OCI-LY7 (cell line): Measurements from ENCODE around the gene PAXX. TPM values are rescaled to one million over a fixed set of nuclear protein-coding genes. Genes with fewer than 3 reads are reported as not detected.

Source experiments
- BruUV-seq: library from RNA; stranded (reverse); fragments of 400-500 nt; replicated peaks from 2 replicates; lab custom pipeline; 2021; lab: Mats Ljungman, UMichigan
- CTCF ChIA-PET: fragments of 300-600 bp; sonication (Branson Sonifier 250); formaldehyde crosslinking; loops from one replicate; lab custom pipeline; 2022; ENCODE audit warnings: antibody characterized with exemption; ENCODE audit not compliant: unreplicated experiment; lab: Charles Lee
- POLR2A ChIA-PET: fragments of 300-600 bp; sonication (Branson Sonifier 250); formaldehyde crosslinking; loops from one replicate; lab custom pipeline; 2022; ENCODE audit warnings: antibody characterized with exemption; lab: Charles Lee
- DNase-seq: peaks from one replicate; pipeline ENCODE4 v3.0.0-alpha.2; 2015; ENCODE audit warnings: low spot score
- H2AFZ ChIP-seq: fragments of 200-600 bp; sonication (generic), shearing (Covaris generic); 2 replicates; pipeline ENCODE4 v1.6.1; 2014; ENCODE audit warnings: mild to moderate bottlenecking, antibody characterized with exemption, low read length, moderate library complexity
- H3K27ac ChIP-seq: fragments of 200-600 bp; sonication (generic); 2 replicates; pipeline ENCODE4 v1.5.1; 2014; ENCODE audit warnings: mixed run types, low read depth, mild to moderate bottlenecking, moderate library complexity, low read length, inconsistent platforms; ENCODE audit not compliant: poor library complexity, severe bottlenecking
- H3K36me3 ChIP-seq: fragments of 200-600 bp; sonication (generic); 2 replicates; pipeline ENCODE4 v1.6.1; 2014; ENCODE audit warnings: mild to moderate bottlenecking, antibody characterized with exemption, low read length, moderate library complexity, mixed read lengths; ENCODE audit not compliant: insufficient read depth
- H3K4me1 ChIP-seq: fragments of 200-600 bp; sonication (generic); 2 replicates; pipeline ENCODE4 v1.5.1; 2014; ENCODE audit warnings: mild to moderate bottlenecking, low read length; ENCODE audit not compliant: insufficient read depth, poor library complexity, severe bottlenecking
- H3K4me2 ChIP-seq: fragments of 200-600 bp; sonication (generic); 2 replicates; pipeline ENCODE4 v1.6.1; 2014; ENCODE audit warnings: mild to moderate bottlenecking, low read length
- H3K4me3 ChIP-seq: fragments of 200-600 bp; sonication (generic); 2 replicates; pipeline ENCODE4 v1.5.1; 2014; ENCODE audit warnings: mild to moderate bottlenecking, low read depth, low read length; ENCODE audit not compliant: poor library complexity, severe bottlenecking
- H3K79me2 ChIP-seq: fragments of 200-600 bp; sonication (generic); 2 replicates; pipeline ENCODE4 v1.6.1; 2016; ENCODE audit warnings: low read depth, mild to moderate bottlenecking, low read length, moderate library complexity, mixed read lengths; ENCODE audit not compliant: insufficient read depth
- H3K9me2 ChIP-seq: fragments of 200-600 bp; sonication (generic); 2 replicates; pipeline ENCODE4 v1.6.1; 2016; ENCODE audit warnings: mild to moderate bottlenecking, low read length, mixed read lengths; ENCODE audit not compliant: insufficient read depth
- H3K9me3 ChIP-seq: fragments of 200-600 bp; sonication (generic); 2 replicates; pipeline ENCODE4 v1.6.1; 2014; ENCODE audit warnings: mild to moderate bottlenecking, mixed run types, low read length, mixed read lengths
- H4K20me1 ChIP-seq: fragments of 200-600 bp; sonication (generic); 2 replicates; pipeline ENCODE4 v1.6.1; 2014; ENCODE audit warnings: mild to moderate bottlenecking, antibody characterized with exemption, low read length, moderate library complexity, mixed read lengths; ENCODE audit not compliant: insufficient read depth
- CTCF ChIP-seq: fragments of 200-600 bp; sonication (generic); conservative IDR thresholded peaks from 2 replicates; pipeline ENCODE4 v1.5.1; 2014; ENCODE audit warnings: mild to moderate bottlenecking, antibody characterized with exemption, low read length, moderate library complexity, mixed read lengths
- EZH2phosphoT487 ChIP-seq: fragments of 200-600 bp; sonication (generic); IDR thresholded peaks from 2 replicates; pipeline ENCODE4 v1.6.1; 2018; ENCODE audit warnings: low read depth, borderline replicate concordance, mild to moderate bottlenecking, mixed run types, antibody characterized with exemption, low read length, moderate library complexity, mixed read lengths
- intact Hi-C: fragments of 100-400 bp; cut with micrococcal nuclease; formaldehyde crosslinking; loops from one replicate; pipeline ENCODE4 v1.10.0; 2022; ENCODE audit not compliant: unreplicated experiment
- total RNA-seq, 2 experiments: library from RNA; depleted of rRNA in 1 of 2; stranded (reverse); fragments of >200 nt in 1 of 2; shearing (Covaris generic) in 1 of 2; gene quantifications; 2 replicates each; pipeline ENCODE4 v1.2.3, GENCODE V29; 2014 to 2022

PAXX gene
- total RNA-seq, 2 experiments from 2014 or later: 45.7 to 63.5 TPM

- H2AFZ ChIP-seq: no peak overlapping the region
- no peaks in the 10 kb centered on the region for H3K79me2 ChIP-seq
- H3K9me3 ChIP-seq: no peaks in the 10 kb centered on the region
- no peak for TF ChIP-seq EZH2phosphoT487
- TF ChIP-seq CTCF: peak; percentile 59
- H3K9me2 ChIP-seq: no peaks in the 10 kb centered on the region
- ChIA-PET POLR2A (interaction anchor here (0.6 kb wide), 1 partner anchor 59 kb away, joined by 3 read pairs; no protein-coding TSS in a partner anchor), CTCF (interaction anchor here (0.6 to 1.1 kb wide), 2 partner anchors 23 to 92 kb away, joined by 4 to 9 read pairs; no protein-coding TSS in a partner anchor)
- no TSS peak for BruUV-seq
- intact Hi-C loops: no loop called here
- no peak overlapping the region for H3K4me3 ChIP-seq
- H3K27ac ChIP-seq: no peak overlapping the region
- no peak overlapping the region for H3K4me2 ChIP-seq
- H3K36me3 ChIP-seq: no peaks in the 10 kb centered on the region
- no peaks in the 10 kb centered on the region for H3K4me1 ChIP-seq
- DNase-seq: peak; percentile 28
- no peaks in the 10 kb centered on the region for H4K20me1 ChIP-seq
Measured at GRCh38 chr9:136975644-136976043, 16.6 kb upstream of the PAXX start.

GRCh38 chr9:136977223-136977622 lies 15.0 kb upstream of the PAXX start, which contains the start of gene PTGDS:
TSS of gene PTGDS (plus strand) at chr9:136977504. CDS start at chr9:136977579, 75 bp downstream.
- POLR2A ChIA-PET: no interaction called here
- CTCF ChIA-PET: no interaction called here
- Histone ChIP-seq H3K36me3 (no peaks in the 10 kb centered on the region), H4K20me1 (no peaks in the 10 kb centered on the region), H3K79me2 (no peaks in the 10 kb centered on the region), H3K9me2 (no peaks in the 10 kb centered on the region), H3K4me2 (no peak within 1 kb of the TSS), H3K9me3 (no peaks in the 10 kb centered on the region), H3K27ac (no peak within 1 kb of the TSS), H2AFZ (no peak within 1 kb of the TSS), H3K4me3 (no peak within 1 kb of the TSS), H3K4me1 (no peaks in the 10 kb centered on the region)
- TF ChIP-seq CTCF (no peak), EZH2phosphoT487 (no peak)
- no TSS peak for BruUV-seq
- intact Hi-C loops: no loop called here
- no peak for DNase-seq

- H3K4me2 ChIP-seq: no peak overlapping the region
- ChIA-PET CTCF (interaction anchor here (0.6 kb wide), 1 partner anchor 22 kb away, joined by 5 read pairs; no protein-coding TSS in a partner anchor), POLR2A (no interaction called here)
- intact Hi-C loops: no loop called here
- no TSS peak for BruUV-seq
- H3K9me2 ChIP-seq: no peaks in the 10 kb centered on the region
- no peak overlapping the region for H3K27ac ChIP-seq
- no peak for DNase-seq
- H3K79me2 ChIP-seq: no peaks in the 10 kb centered on the region
- H3K36me3 ChIP-seq: no peaks in the 10 kb centered on the region
- no peaks in the 10 kb centered on the region for H3K4me1 ChIP-seq
- no peak overlapping the region for H2AFZ ChIP-seq
- no peak for TF ChIP-seq EZH2phosphoT487
- no peak for TF ChIP-seq CTCF
- H3K9me3 ChIP-seq: no peaks in the 10 kb centered on the region
- H3K4me3 ChIP-seq: no peak overlapping the region
- no peaks in the 10 kb centered on the region for H4K20me1 ChIP-seq
Measured at GRCh38 chr9:136977649-136978072, 14.6 kb upstream of the PAXX start.
